Left ventricle myocardium inferior (tissue), 1 donor: ENCODE data around the gene NDUFS1. TPM values are rescaled to one million over a fixed set of nuclear protein-coding genes. Genes with fewer than 3 reads are reported as not detected.
"Not testable (repeated sequence)": the region's sequence is repeated elsewhere in the genome, so short reads cannot be mapped to it uniquely, and the experiment has no call there.

Source experiments
- DNase-seq: peaks from one replicate; pipeline ENCODE4 v3.0.0-alpha.2; 2020
- H3K27ac ChIP-seq: fragments of 200-600 bp; replicated peaks from 2 replicates; pipeline ENCODE4 v1.8.0; 2021
- H3K27me3 ChIP-seq: fragments of 200-600 bp; 2 replicates; pipeline ENCODE4 v1.8.0; 2021; ENCODE audit warnings: low read depth
- H3K36me3 ChIP-seq: fragments of 200-600 bp; 2 replicates; pipeline ENCODE4 v1.8.0; 2021
- H3K4me1 ChIP-seq: fragments of 200-600 bp; 2 replicates; pipeline ENCODE4 v1.8.0; 2021
- H3K4me3 ChIP-seq: fragments of 200-600 bp; 2 replicates; pipeline ENCODE4 v1.8.0; 2021; ENCODE audit warnings: mild to moderate bottlenecking, moderate library complexity
- H3K9me3 ChIP-seq: fragments of 200-600 bp; replicated peaks from 2 replicates; pipeline ENCODE4 v1.8.0; 2021
- CTCF ChIP-seq: fragments of 200-600 bp; IDR thresholded peaks from 2 replicates; pipeline ENCODE4 v1.8.0; 2021; ENCODE audit warnings: antibody characterized with exemption, mild to moderate bottlenecking, borderline replicate concordance
- intact Hi-C: fragments of 100-400 bp; cut with micrococcal nuclease; formaldehyde crosslinking; loops from one replicate; pipeline ENCODE4 v1.11.0; 2022
- total RNA-seq: library from RNA; stranded (reverse); fragmentation: NEBNext Ultra II Directional; extraction: Animal tissue kit (Norgen Biotek cat#: 25700); gene quantifications from one replicate; pipeline ENCODE4 v1.2.1, GENCODE V29; 2021
- donor health status: DM: no; HTN: yes; CAD: no; lungs with severe emphysema.

NDUFS1 gene
- total RNA-seq, 1 donor from 2014 or later, result 486 TPM

GRCh38 chr2:206105541-206105940, 53.7 kb downstream of the NDUFS1 start:
- no peak for TF ChIP-seq CTCF
- Histone ChIP-seq H3K27ac (no peak overlapping the region), H3K9me3 (no peaks in the 10 kb centered on the region), H3K4me3 (no peak overlapping the region), H3K4me1 (no peaks in the 10 kb centered on the region), H3K36me3 (peaks cover 11% of the 10 kb centered on the region), H3K27me3 (no peaks in the 10 kb centered on the region)
- intact Hi-C loops, result no loop called here
- DNase-seq, result no peak

- no peak for TF ChIP-seq CTCF
Measured at GRCh38 chr2:206105038-206105437, 54.2 kb downstream of the NDUFS1 start.

GRCh38 chr2:206098872-206099271, 60.4 kb downstream of the NDUFS1 start:
- H3K27ac ChIP-seq, H3K4me1 ChIP-seq, DNase-seq, H3K9me3 ChIP-seq, H3K36me3 ChIP-seq, H3K4me3 ChIP-seq, intact Hi-C loops, H3K27me3 ChIP-seq: not testable (repeated sequence)

More at GRCh38 chr2:206105038-206105437, 54.2 kb downstream of the NDUFS1 start:
- no peaks in the 10 kb centered on the region for H3K4me1 ChIP-seq
- no peak for DNase-seq
- no peaks in the 10 kb centered on the region for H3K9me3 ChIP-seq
- intact Hi-C loops, result no loop called here
- H3K4me3 ChIP-seq, result no peak overlapping the region
- H3K27ac ChIP-seq, result no peak overlapping the region
- H3K36me3 ChIP-seq, result peaks cover 11% of the 10 kb centered on the region
- H3K27me3 ChIP-seq, result no peaks in the 10 kb centered on the region

GRCh38 chr2:206098471-206098870, 60.8 kb downstream of the NDUFS1 start:
- no peak for TF ChIP-seq CTCF
- intact Hi-C loops, result no loop called here
- no peaks in the 10 kb centered on the region for H3K4me1 ChIP-seq
- no peak overlapping the region for H3K4me3 ChIP-seq
- H3K9me3 ChIP-seq, result no peaks in the 10 kb centered on the region
- no peaks in the 10 kb centered on the region for H3K27me3 ChIP-seq
- DNase-seq, result no peak
- no peak overlapping the region for H3K27ac ChIP-seq
- peaks cover 3% of the 10 kb centered on the region for H3K36me3 ChIP-seq

- Histone ChIP-seq H3K9me3 (no peaks in the 10 kb centered on the region), H3K27me3 (no peaks in the 10 kb centered on the region), H3K4me1 (no peaks in the 10 kb centered on the region), H3K27ac (no peak overlapping the region), H3K4me3 (no peak overlapping the region), H3K36me3 (no peaks in the 10 kb centered on the region)
- DNase-seq, result no peak
- intact Hi-C loops, result no loop called here
- TF ChIP-seq CTCF, result no peak
Measured at GRCh38 chr2:206096876-206097275, 62.4 kb downstream of the NDUFS1 start.

- TF ChIP-seq CTCF, result no peak
- peaks cover 3% of the 10 kb centered on the region for H3K36me3 ChIP-seq
- no peaks in the 10 kb centered on the region for H3K27me3 ChIP-seq
- H3K9me3 ChIP-seq, result no peaks in the 10 kb centered on the region
- H3K4me1 ChIP-seq, result no peaks in the 10 kb centered on the region
- intact Hi-C loops, result no loop called here
- no peak overlapping the region for H3K4me3 ChIP-seq
- H3K27ac ChIP-seq, result no peak overlapping the region
- DNase-seq, result no peak
Measured at GRCh38 chr2:206095536-206096332, 63.5 kb downstream of the NDUFS1 start.
